B cell (primary cell): ENCODE measurements around the gene SPATA24. TPM values are rescaled to one million over a fixed set of nuclear protein-coding genes. Genes with fewer than 3 reads are reported as not detected.

ENCODE experiments used
- ATAC-seq: fragments of 200-7000 bp; cut with Tn5 transposase; one replicate; pipeline ENCODE4 v1.10.0; 2021; ENCODE audit warnings: low read depth, mild to moderate bottlenecking, moderate number of reproducible peaks, moderate library complexity
- CTCF ChIA-PET: fragments of 350-600 bp; sonication (Branson Sonifier 250); formaldehyde crosslinking; loops from one replicate; lab custom pipeline; 2021; ENCODE audit warnings: antibody characterized with exemption, inconsistent platforms; lab: Charles Lee
- POLR2A ChIA-PET: fragments of 350-600 bp; sonication (Branson Sonifier 250); formaldehyde crosslinking; loops from one replicate; lab custom pipeline; 2021; ENCODE audit warnings: antibody characterized with exemption; lab: Charles Lee
- DNase-seq: peaks from one replicate; pipeline ENCODE4 v3.0.0; 2013
- H2AFZ ChIP-seq: 2 replicates; pipeline ENCODE4 v1.6.1; 2012; ENCODE audit warnings: mild to moderate bottlenecking, low read depth, low read length; ENCODE audit not compliant: insufficient read depth, poor library complexity, severe bottlenecking
- H3K27ac ChIP-seq, 2 donors: 1 replicate in 1 of 2; 2 replicates in 1 of 2; pipeline ENCODE4 v1.5.1; 2012 to 2013; ENCODE audit warnings: low read length in 2 of 2, mild to moderate bottlenecking in 2 of 2, moderate library complexity in 1 of 2
- H3K27me3 ChIP-seq, 4 experiments: fragments of 200-600 bp in 1 of 4; sonication (generic) in 1 of 4; replicated peaks in 1 of 4; 1 replicate in 2 of 4; 2 replicates in 2 of 4; pipeline versions ENCODE4 v1.6.1 to v1.7.0; 2013 to 2016; ENCODE audit warnings: low read length in 3 of 4, mild to moderate bottlenecking in 2 of 4, mixed read lengths in 1 of 4, moderate library complexity in 1 of 4; ENCODE audit not compliant: insufficient read depth in 4 of 4, control insufficient read depth in 3 of 4; ENCODE audit errors: control extremely low read depth in 1 of 4
- H3K36me3 ChIP-seq, 2 experiments: replicated peaks in 1 of 2; 1 replicate in 1 of 2; 2 replicates in 1 of 2; pipeline versions ENCODE4 v1.6.1 to v1.7.1; 2013; ENCODE audit warnings: low read length in 1 of 2; ENCODE audit not compliant: insufficient read depth in 2 of 2, control insufficient read depth in 1 of 2; ENCODE audit errors: control extremely low read depth in 1 of 2, extremely low read depth in 1 of 2
- H3K4me1 ChIP-seq, 2 donors: fragments of 200-600 bp in 1 of 2; sonication (generic) in 1 of 2; 1 replicate in 1 of 2; 2 replicates in 1 of 2; pipeline versions ENCODE4 v1.5.1 to v1.6.1; 2013 to 2017; ENCODE audit warnings: low read length in 2 of 2; ENCODE audit not compliant: control insufficient read depth in 2 of 2, insufficient read depth in 2 of 2
- H3K4me2 ChIP-seq: replicated peaks from 2 replicates; pipeline ENCODE3; 2012; ENCODE audit warnings: mild to moderate bottlenecking, low read depth, low read length; ENCODE audit not compliant: poor library complexity, severe bottlenecking
- H3K4me3 ChIP-seq, 5 experiments: fragments of 200-600 bp in 1 of 5; sonication (generic) in 1 of 5; 1 replicate in 3 of 5; 2 replicates in 2 of 5; pipeline versions ENCODE4 v1.5.1 to v1.7.0; 2011 to 2016; ENCODE audit warnings: low read length in 4 of 5, mild to moderate bottlenecking in 4 of 5, low read depth in 2 of 5, control low read depth in 1 of 5, moderate library complexity in 1 of 5; ENCODE audit not compliant: insufficient read depth in 1 of 5; ENCODE audit errors: control extremely low read depth in 1 of 5, extremely low read depth in 1 of 5
- H3K79me2 ChIP-seq: fragments of 200-600 bp; sonication (generic); one replicate; pipeline ENCODE4 v1.6.0; 2016; ENCODE audit warnings: low read length; ENCODE audit not compliant: control insufficient read depth, insufficient read depth
- H3K9ac ChIP-seq: fragments of 200-600 bp; sonication (generic); 2 replicates; pipeline ENCODE4 v1.6.1; 2017; ENCODE audit warnings: mild to moderate bottlenecking, low read length, moderate library complexity
- H3K9me3 ChIP-seq, 3 donors: one replicate each; pipeline versions ENCODE4 v1.6.1 to v1.7.1; 2013; ENCODE audit warnings: low read length in 2 of 3; ENCODE audit not compliant: control insufficient read depth in 2 of 3, insufficient read depth in 1 of 3; ENCODE audit errors: control extremely low read depth in 1 of 3
- H4K20me1 ChIP-seq: 2 replicates; pipeline ENCODE4 v1.6.0; 2012; ENCODE audit warnings: mild to moderate bottlenecking, low read length; ENCODE audit not compliant: insufficient read depth, control insufficient read depth, poor library complexity, severe bottlenecking
- H3K27ac Mint-ChIP-seq: one replicate; pipeline ENCODE4 v1.8.0; 2021; ENCODE audit warnings: mixed read lengths
- H3K27me3 Mint-ChIP-seq: one replicate; pipeline ENCODE4 v1.8.0; 2021; ENCODE audit warnings: mixed read lengths
- H3K4me1 Mint-ChIP-seq: one replicate; pipeline ENCODE4 v1.8.0; 2021; ENCODE audit warnings: mixed read lengths
- H3K4me3 Mint-ChIP-seq: one replicate; pipeline ENCODE4 v1.8.0; 2021; ENCODE audit warnings: mixed read lengths
- H3K9me3 Mint-ChIP-seq: one replicate; pipeline ENCODE4 v1.8.0; 2022; ENCODE audit warnings: mixed read lengths; ENCODE audit not compliant: insufficient read depth
- EZH2 ChIP-seq: IDR thresholded peaks from 2 replicates; pipeline ENCODE4 v1.6.1; 2012; ENCODE audit warnings: borderline replicate concordance, low read depth, mild to moderate bottlenecking, moderate library complexity, low read length; ENCODE audit not compliant: insufficient read depth, poor library complexity, severe bottlenecking
- WGBS: methylation state at CpG from one replicate; pipeline ENCODE4 v1.1.5; 2013; ENCODE audit warnings: missing lambda C conversion rate; ENCODE audit not compliant: insufficient coverage; 5-methylcytosine and 5-hydroxymethylcytosine counted together
- intact Hi-C: fragments of 100-400 bp; cut with micrococcal nuclease; formaldehyde crosslinking; loops from one replicate; pipeline ENCODE4 v1.10.0; 2022
- polyA plus RNA-seq: library from polyadenylated mRNA; depleted of rRNA; stranded (reverse); fragments of >200 nt; gene quantifications from 2 replicates; pipeline ENCODE4 v1.2.3, GENCODE V29; 2012
- total RNA-seq, 2 donors: library from RNA; stranded (reverse); fragments of 120-200 nt in 1 of 2; gene quantifications; 1 replicate in 1 of 2; 2 replicates in 1 of 2; pipeline versions ENCODE4 v1.2.3 to v1.2.4, GENCODE V29; 2013 to 2022
- TF ChIP-seq, protein P1 (sequence below): fragments of 200-600 bp; IDR thresholded peaks from one replicate; pipeline ENCODE4 v1.8.0; 2022; ENCODE audit warnings: antibody characterized with exemption, mild to moderate bottlenecking

SPATA24 gene
- total and polyA plus RNA-seq, 2 donors (not counting 1 experiment from before 2014, with no cell fraction given): 2.0 to 6.4 TPM

DNA sequence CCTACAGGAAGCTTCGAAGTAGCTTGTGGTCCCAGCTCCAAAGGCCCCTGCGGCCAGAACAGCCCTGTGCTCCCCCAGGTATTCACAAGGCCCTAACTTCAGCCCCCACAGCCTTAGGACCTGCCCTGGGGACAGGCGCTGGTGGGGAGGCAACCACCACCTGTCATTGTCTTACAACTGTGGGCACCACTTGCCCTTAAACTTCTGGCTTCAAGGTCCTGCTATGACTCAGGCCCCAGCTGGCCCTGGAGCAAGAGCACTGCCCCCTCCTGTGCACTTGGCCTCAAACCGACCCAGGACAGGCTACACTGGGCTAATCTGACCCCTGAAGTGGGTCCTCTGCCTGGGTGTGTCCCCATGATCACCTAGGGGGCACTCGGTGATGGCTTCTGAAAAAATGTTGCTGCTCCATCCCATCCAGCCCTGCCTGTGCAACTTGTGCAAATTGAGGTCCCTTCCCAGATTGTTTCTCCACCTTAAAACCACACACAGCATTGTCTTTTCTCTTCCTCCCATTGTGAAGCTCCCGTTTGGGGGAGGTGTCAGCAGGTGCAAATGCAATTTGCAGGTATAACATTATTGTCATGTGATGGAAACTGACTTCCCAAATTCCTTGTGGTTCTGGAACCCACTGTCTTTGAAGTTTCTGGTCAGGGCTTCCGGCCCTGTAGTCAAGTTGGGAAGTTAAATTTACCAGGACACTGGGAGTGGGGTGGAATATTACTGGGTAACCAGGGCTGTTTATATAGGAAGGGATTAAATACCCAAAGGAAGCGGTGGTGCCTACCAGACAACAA is 7.8 kb downstream of the SPATA24 start:
- DNase-seq (no peak), ATAC-seq (no peak)
- Histone ChIP-seq H3K27ac (no peak overlapping the region), H3K4me3 (no peak overlapping the region), H3K79me2 (peaks cover 8% of the 10 kb centered on the region), H3K36me3 (no peaks in the 10 kb centered on the region), H3K4me2 (no peak overlapping the region), H3K4me1 (peaks cover 17 to 30% of the 10 kb centered on the region in 2 donors), H3K9ac (no peak overlapping the region), H3K9me3 (no peaks in the 10 kb centered on the region), H4K20me1 (peaks cover 7% of the 10 kb centered on the region), H3K27me3 (no peaks in the 10 kb centered on the region), H2AFZ (no peak overlapping the region)
- peak overlapping the region; percentile 16 for H3K27ac Mint-ChIP-seq
- POLR2A ChIA-PET: interaction anchor here (0.7 to 1.6 kb wide), 2 partner anchors 54 to 103 kb away, joined by 3 to 4 read pairs; partner anchors contain the start of genes MATR3 and PAIP2
- WGBS: 86% methylated on average over 4 of the region's 8 CpGs
- CTCF ChIA-PET: interaction anchor here (1.5 to 1.9 kb wide), 3 partner anchors 15 to 117 kb away, joined by 3 to 8 read pairs (median 5); partner anchors contain the start of gene PAIP2
- H3K4me3 Mint-ChIP-seq: peak overlapping the region; percentile 66
- no peaks in the 10 kb centered on the region for H3K9me3 Mint-ChIP-seq
- intact Hi-C loops: no loop called here
- H3K27me3 Mint-ChIP-seq: no peaks in the 10 kb centered on the region
- TF ChIP-seq, protein P1, sequence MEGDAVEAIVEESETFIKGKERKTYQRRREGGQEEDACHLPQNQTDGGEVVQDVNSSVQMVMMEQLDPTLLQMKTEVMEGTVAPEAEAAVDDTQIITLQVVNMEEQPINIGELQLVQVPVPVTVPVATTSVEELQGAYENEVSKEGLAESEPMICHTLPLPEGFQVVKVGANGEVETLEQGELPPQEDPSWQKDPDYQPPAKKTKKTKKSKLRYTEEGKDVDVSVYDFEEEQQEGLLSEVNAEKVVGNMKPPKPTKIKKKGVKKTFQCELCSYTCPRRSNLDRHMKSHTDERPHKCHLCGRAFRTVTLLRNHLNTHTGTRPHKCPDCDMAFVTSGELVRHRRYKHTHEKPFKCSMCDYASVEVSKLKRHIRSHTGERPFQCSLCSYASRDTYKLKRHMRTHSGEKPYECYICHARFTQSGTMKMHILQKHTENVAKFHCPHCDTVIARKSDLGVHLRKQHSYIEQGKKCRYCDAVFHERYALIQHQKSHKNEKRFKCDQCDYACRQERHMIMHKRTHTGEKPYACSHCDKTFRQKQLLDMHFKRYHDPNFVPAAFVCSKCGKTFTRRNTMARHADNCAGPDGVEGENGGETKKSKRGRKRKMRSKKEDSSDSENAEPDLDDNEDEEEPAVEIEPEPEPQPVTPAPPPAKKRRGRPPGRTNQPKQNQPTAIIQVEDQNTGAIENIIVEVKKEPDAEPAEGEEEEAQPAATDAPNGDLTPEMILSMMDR: no peak
- TF ChIP-seq EZH2: no peak
- peaks cover 15% of the 10 kb centered on the region for H3K4me1 Mint-ChIP-seq
